Astrocyte (in vitro differentiated cells and primary cell): ENCODE measurements around the gene SDF2L1. TPM values are rescaled to one million over a fixed set of nuclear protein-coding genes. Genes with fewer than 3 reads are reported as not detected.

Source experiments
- DNase-seq: peaks from one replicate; pipeline ENCODE4 v3.0.0-alpha.2; 2010; ENCODE audit warnings: low read depth
- FAIRE-seq: peaks from 2 replicates; lab custom pipeline; 2011; peaks lifted over from hg19 to GRCh38; lab: Jason Lieb, UNC
- H2AFZ ChIP-seq: 2 replicates; pipeline ENCODE4 v1.6.0; 2012; ENCODE audit warnings: low read depth, low read length, inconsistent platforms
- H3K27ac ChIP-seq: 2 replicates; pipeline ENCODE4 v1.5.1; 2011; ENCODE audit warnings: low read depth, low read length, inconsistent platforms
- H3K27me3 ChIP-seq: 2 replicates; pipeline ENCODE4 v1.6.0; 2011; ENCODE audit warnings: low read length, inconsistent platforms; ENCODE audit not compliant: insufficient read depth
- H3K36me3 ChIP-seq: 2 replicates; pipeline ENCODE4 v1.5.1; 2011; ENCODE audit warnings: low read length, inconsistent platforms; ENCODE audit not compliant: insufficient read depth
- H3K4me1 ChIP-seq: 2 replicates; pipeline ENCODE4 v1.5.1; 2011; ENCODE audit warnings: low read length, inconsistent platforms; ENCODE audit not compliant: insufficient read depth
- H3K4me2 ChIP-seq: 2 replicates; pipeline ENCODE4 v1.6.0; 2012; ENCODE audit warnings: low read length, inconsistent platforms
- H3K4me3 ChIP-seq: 2 replicates; pipeline ENCODE4 v1.5.1; 2011; ENCODE audit warnings: low read depth, mild to moderate bottlenecking, low read length, inconsistent platforms; ENCODE audit not compliant: insufficient read depth
- H3K79me2 ChIP-seq: 2 replicates; pipeline ENCODE4 v1.6.0; 2012; ENCODE audit warnings: mild to moderate bottlenecking, low read length, inconsistent platforms; ENCODE audit not compliant: insufficient read depth
- H3K9ac ChIP-seq: 2 replicates; pipeline ENCODE4 v1.6.0; 2012; ENCODE audit warnings: mild to moderate bottlenecking, low read length, inconsistent platforms
- H3K9me3 ChIP-seq: 2 replicates; pipeline ENCODE4 v1.5.1; 2012; ENCODE audit warnings: low read depth, mild to moderate bottlenecking, low read length, inconsistent platforms; ENCODE audit not compliant: insufficient read depth
- H4K20me1 ChIP-seq: 2 replicates; pipeline ENCODE4 v1.6.0; 2012; ENCODE audit warnings: low read length, inconsistent platforms; ENCODE audit not compliant: insufficient read depth
- H3K27ac Mint-ChIP-seq: one replicate; pipeline ENCODE4 v1.8.0; 2021; ENCODE audit warnings: mild to moderate bottlenecking, mixed read lengths; ENCODE audit not compliant: unreplicated experiment
- H3K27me3 Mint-ChIP-seq: one replicate; pipeline ENCODE4 v1.8.0; 2021; ENCODE audit warnings: low read depth, mixed read lengths; ENCODE audit not compliant: unreplicated experiment
- H3K36me3 Mint-ChIP-seq: one replicate; pipeline ENCODE4 v1.8.0; 2021; ENCODE audit warnings: low read depth, mixed read lengths; ENCODE audit not compliant: unreplicated experiment
- H3K4me1 Mint-ChIP-seq: one replicate; pipeline ENCODE4 v1.8.0; 2021; ENCODE audit warnings: low read depth, mixed read lengths; ENCODE audit not compliant: unreplicated experiment
- H3K4me3 Mint-ChIP-seq: one replicate; pipeline ENCODE4 v1.8.0; 2021; ENCODE audit warnings: mild to moderate bottlenecking, moderate library complexity, mixed read lengths; ENCODE audit not compliant: unreplicated experiment
- H3K9me3 Mint-ChIP-seq: one replicate; pipeline ENCODE4 v1.8.0; 2021; ENCODE audit warnings: mild to moderate bottlenecking, mixed read lengths; ENCODE audit not compliant: unreplicated experiment
- CTCF ChIP-seq: IDR thresholded peaks from 2 replicates; pipeline ENCODE4 v1.5.1; 2011; ENCODE audit warnings: low read depth, mild to moderate bottlenecking, inconsistent platforms, low read length, moderate library complexity; ENCODE audit not compliant: insufficient read depth
- EZH2 ChIP-seq: IDR thresholded peaks from 2 replicates; pipeline ENCODE4 v1.6.1; 2012; ENCODE audit warnings: mild to moderate bottlenecking, low read length, inconsistent platforms; ENCODE audit not compliant: insufficient read depth
- total RNA-seq: library from RNA; stranded (reverse); gene quantifications from 2 replicates; pipeline ENCODE4 v1.2.1, GENCODE V29; 2021

The SDF2L1 gene
- total RNA-seq, 1 donor from 2014 or later, result 49.5 TPM

DNA sequence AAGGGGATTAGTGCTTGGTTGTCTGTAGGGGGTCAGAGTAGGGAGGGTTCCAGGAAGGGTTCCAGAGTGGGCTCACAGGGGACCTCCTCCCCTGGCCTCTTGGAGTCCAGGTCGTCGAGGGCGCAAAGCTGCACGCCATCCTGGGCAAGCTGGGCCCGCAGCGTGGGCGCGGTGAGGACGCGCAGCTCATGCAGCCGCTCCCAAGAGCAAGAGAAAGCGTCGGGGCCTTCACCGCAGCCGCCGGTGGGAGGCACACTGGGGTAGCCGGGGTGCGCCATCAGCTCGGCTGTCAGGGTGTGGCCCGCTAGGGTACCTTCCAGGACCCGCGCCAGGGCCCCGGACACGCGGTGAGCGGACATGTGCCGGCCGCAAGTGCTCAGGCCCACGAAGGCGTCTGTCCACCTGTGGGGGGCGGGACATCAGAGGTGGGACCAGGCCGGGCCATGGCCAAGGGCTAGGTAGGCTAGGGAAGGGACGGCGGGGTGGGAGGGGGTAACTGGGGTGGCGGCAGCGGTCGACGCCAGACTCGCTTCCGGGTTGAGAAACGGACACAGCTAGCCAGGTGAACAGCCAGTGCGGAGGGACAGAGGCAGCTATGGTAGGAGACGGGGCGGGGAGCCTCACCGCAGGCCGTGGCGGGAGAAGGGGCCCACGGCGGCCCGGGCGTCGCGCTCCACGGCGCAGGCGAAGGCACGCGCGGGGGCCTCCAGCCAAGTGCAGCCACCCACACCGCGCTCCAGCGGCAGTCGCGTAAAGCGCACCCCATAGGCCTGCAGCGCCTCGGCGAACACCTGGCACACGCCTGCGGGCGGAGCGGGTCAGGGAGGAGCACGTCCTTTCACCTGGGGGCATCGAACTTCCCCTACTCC, 13.5 kb upstream of the SDF2L1 start:
- Histone ChIP-seq H4K20me1 (peaks cover 47% of the 10 kb centered on the region), H3K4me2 (peak overlapping the region; percentile 88), H3K27me3 (no peaks in the 10 kb centered on the region), H2AFZ (peak overlapping the region; percentile 93), H3K36me3 (no peaks in the 10 kb centered on the region), H3K79me2 (peaks cover 55% of the 10 kb centered on the region), H3K27ac (no peak overlapping the region), H3K4me3 (peak overlapping the region; percentile 76), H3K4me1 (peaks cover 13% of the 10 kb centered on the region), H3K9me3 (no peaks in the 10 kb centered on the region), H3K9ac (peak overlapping the region; percentile 87)
- no peak for DNase-seq
- TF ChIP-seq EZH2 (no peak), CTCF (no peak)
- H3K36me3 Mint-ChIP-seq, result peaks cover 10% of the 10 kb centered on the region
- no peak for FAIRE-seq
- no peaks in the 10 kb centered on the region for H3K9me3 Mint-ChIP-seq
- peak overlapping the region; percentile 93 for H3K27ac Mint-ChIP-seq
- H3K4me3 Mint-ChIP-seq, result peak overlapping the region; percentile 87
- H3K27me3 Mint-ChIP-seq, result no peaks in the 10 kb centered on the region
- H3K4me1 Mint-ChIP-seq, result peaks cover 13% of the 10 kb centered on the region

- Mint-ChIP-seq H3K4me1 (peaks cover 13% of the 10 kb centered on the region), H3K27ac (peak within 1 kb of the TSS; percentile 62), H3K9me3 (no peaks in the 10 kb centered on the region), H3K4me3 (peak within 1 kb of the TSS; percentile 87), H3K27me3 (no peaks in the 10 kb centered on the region), H3K36me3 (peaks cover 10% of the 10 kb centered on the region)
- FAIRE-seq (no peak), DNase-seq (peak; percentile 73)
- Histone ChIP-seq H2AFZ (peak within 1 kb of the TSS; percentile 93), H3K36me3 (no peaks in the 10 kb centered on the region), H4K20me1 (peaks cover 38% of the 10 kb centered on the region), H3K27me3 (no peaks in the 10 kb centered on the region), H3K9ac (peak within 1 kb of the TSS; percentile 87), H3K4me2 (peak within 1 kb of the TSS; percentile 88), H3K4me3 (peak within 1 kb of the TSS; percentile 76), H3K27ac (peak within 1 kb of the TSS; percentile 72), H3K4me1 (peaks cover 13% of the 10 kb centered on the region), H3K79me2 (peaks cover 46% of the 10 kb centered on the region), H3K9me3 (no peaks in the 10 kb centered on the region)
- TF ChIP-seq EZH2 (no peak), CTCF (peak; percentile 26)
These were observed 12.6 kb upstream of the SDF2L1 start, which contains the start of gene YDJC for GRCh38 chr22:21629255-21630149. TSS of gene YDJC (minus strand) at chr22:21630022. CDS start at chr22:21630014, 8 bp downstream.
